ENCODE results near the gene CD81.
"Not testable (repeated sequence)": the region's sequence is repeated elsewhere in the genome, so short reads cannot be mapped to it uniquely, and the experiment has no call there.

CD81 gene

GRCh38 chr11:2376751-2377451 lies at the start of gene CD81:
Gene CD81 (plus strand): TSS chr11:2377310. CDS start chr11:2377550, 240 bp downstream.
- DNase-seq: peak in 2 of 3 experiments; percentile 28 to 52

GRCh38 chr11:2328021-2328420 lies 49.1 kb upstream of the CD81 start:
- no peak for DNase-seq

GRCh38 chr11:2328656-2329354 lies 48.3 kb upstream of the CD81 start:
- DNase-seq: no peak

- DNase-seq: no peak
Observed at GRCh38 chr11:2329551-2329950, 47.6 kb upstream of the CD81 start.

GRCh38 chr11:2330696-2331095 lies 46.4 kb upstream of the CD81 start:
- no peak for DNase-seq

- no peak for DNase-seq
Observed at GRCh38 chr11:2331404-2331803, 45.7 kb upstream of the CD81 start.

GRCh38 chr11:2332569-2332968 lies 44.5 kb upstream of the CD81 start:
- not testable (repeated sequence) for DNase-seq

GRCh38 chr11:2333486-2334205 lies 43.5 kb upstream of the CD81 start:
- not testable (repeated sequence) for DNase-seq

- not testable (repeated sequence) for DNase-seq
Observed at GRCh38 chr11:2335286-2335685, 41.8 kb upstream of the CD81 start.

- not testable (repeated sequence) for DNase-seq
Observed at GRCh38 chr11:2338760-2339159, 38.4 kb upstream of the CD81 start.

GRCh38 chr11:2342557-2342956 lies 34.6 kb upstream of the CD81 start:
- no peak for DNase-seq

GRCh38 chr11:2342981-2343380 lies 34.1 kb upstream of the CD81 start:
- DNase-seq: no peak

- no peak for DNase-seq
Observed at GRCh38 chr11:2343502-2343901, 33.6 kb upstream of the CD81 start.

GRCh38 chr11:2345050-2345449 lies 32.1 kb upstream of the CD81 start:
- no peak for DNase-seq

- DNase-seq: no peak
Observed at GRCh38 chr11:2346014-2346413, 31.1 kb upstream of the CD81 start.

- DNase-seq: no peak
Observed at GRCh38 chr11:2346586-2347307, 30.4 kb upstream of the CD81 start.

- DNase-seq: no peak
Observed at GRCh38 chr11:2347308-2347830, 29.7 kb upstream of the CD81 start.

GRCh38 chr11:2348986-2349385 lies 28.1 kb upstream of the CD81 start:
- no peak for DNase-seq

- DNase-seq: no peak
Observed at GRCh38 chr11:2351701-2352100, 25.4 kb upstream of the CD81 start.

GRCh38 chr11:2352420-2352819 lies 24.7 kb upstream of the CD81 start:
- no peak for DNase-seq

- no peak for DNase-seq
Observed at GRCh38 chr11:2355000-2355644, 22.0 kb upstream of the CD81 start.

GRCh38 chr11:2357246-2357645 lies 19.9 kb upstream of the CD81 start:
- no peak for DNase-seq

All from NCI-H1417 (cell line).